NCI-H226 (cell line): ENCODE results near the gene TREM1.
"Not testable (repeated sequence)": the region's sequence is repeated elsewhere in the genome, so short reads cannot be mapped to it uniquely, and the experiment has no call there.

Experiments used
- DNase-seq: peaks from one replicate; pipeline ENCODE4 v3.0.0-alpha.2; 2015

The TREM1 gene

GRCh38 chr6:41286544-41287346, at the start of gene TREM1:
Gene TREM1 (minus strand): TSS chr6:41286682. CDS start chr6:41286655, 27 bp downstream.
- peak; percentile 27 for DNase-seq

- DNase-seq, result no peak
These were observed 49.5 kb upstream of the TREM1 start for GRCh38 chr6:41335943-41336342.

- no peak for DNase-seq
These were observed 48.8 kb upstream of the TREM1 start, which contains the start of gene NCR2 for GRCh38 chr6:41335296-41335695. Gene NCR2 (plus strand): TSS chr6:41335608. CDS start chr6:41335877, 269 bp downstream.

GRCh38 chr6:41334482-41335040, 48.1 kb upstream of the TREM1 start:
- no peak for DNase-seq

GRCh38 chr6:41332842-41333736, 46.6 kb upstream of the TREM1 start:
- DNase-seq, result no peak

- no peak for DNase-seq
These were observed 45.8 kb upstream of the TREM1 start for GRCh38 chr6:41332241-41332640.

GRCh38 chr6:41331401-41332150, 45.1 kb upstream of the TREM1 start:
- DNase-seq, result no peak

GRCh38 chr6:41327177-41327576, 40.7 kb upstream of the TREM1 start:
- DNase-seq, result no peak

GRCh38 chr6:41326092-41326491, 39.6 kb upstream of the TREM1 start:
- DNase-seq, result no peak

GRCh38 chr6:41325446-41326066, 39.1 kb upstream of the TREM1 start:
- no peak for DNase-seq

- no peak for DNase-seq
These were observed 34.7 kb upstream of the TREM1 start for GRCh38 chr6:41321183-41321582.

- DNase-seq, result peak; percentile 52
These were observed 32.4 kb upstream of the TREM1 start for GRCh38 chr6:41318654-41319565.

- no peak for DNase-seq
These were observed 31.8 kb upstream of the TREM1 start for GRCh38 chr6:41318261-41318653.

GRCh38 chr6:41315943-41316620, 29.6 kb upstream of the TREM1 start:
- no peak for DNase-seq

GRCh38 chr6:41315203-41315602, 28.7 kb upstream of the TREM1 start:
- DNase-seq, result no peak

GRCh38 chr6:41306187-41306854, 19.8 kb upstream of the TREM1 start:
- DNase-seq, result peak; percentile 3

- DNase-seq, result no peak
These were observed 16.2 kb upstream of the TREM1 start for GRCh38 chr6:41302638-41303037.

- no peak for DNase-seq
These were observed 12.5 kb upstream of the TREM1 start for GRCh38 chr6:41298785-41299502.

- DNase-seq, result not testable (repeated sequence)
These were observed 10.8 kb upstream of the TREM1 start for GRCh38 chr6:41297248-41297647.
